Upper lobe of left lung (tissue), 6 donors: ENCODE results near the gene ARL4A. TPM values are rescaled to one million over a fixed set of nuclear protein-coding genes. Genes with fewer than 3 reads are reported as not detected.

Experiments used
- ATAC-seq, 2 donors: fragments of 200-7000 bp; cut with Tn5 transposase; one replicate each; pipeline ENCODE4 v1.9.1; 2022; ENCODE audit warnings: mild to moderate bottlenecking in 2 of 2, moderate library complexity in 2 of 2; ENCODE audit not compliant: low FRiP score in 2 of 2
- DNase-seq, 2 donors: peaks; one replicate each; pipeline ENCODE4 v3.0.0-alpha.2; 2019 to 2020
- H3K27ac ChIP-seq, 4 donors: fragments of 200-600 bp; sonication (generic); one replicate each; pipeline ENCODE4 v1.5.1; 2016 to 2019
- H3K27me3 ChIP-seq, 4 donors: fragments of 200-600 bp; sonication (generic); one replicate each; pipeline ENCODE4 v1.5.1; 2017 to 2019
- H3K36me3 ChIP-seq, 4 donors: fragments of 200-600 bp; sonication (generic); one replicate each; pipeline ENCODE4 v1.5.1; 2016 to 2019
- H3K4me1 ChIP-seq, 4 donors: fragments of 200-600 bp; sonication (generic); one replicate each; pipeline ENCODE4 v1.5.1; 2018 to 2019
- H3K4me3 ChIP-seq, 4 donors: fragments of 200-600 bp; sonication (generic); one replicate each; pipeline ENCODE4 v1.5.1; 2017 to 2019; ENCODE audit warnings: mild to moderate bottlenecking in 2 of 4, moderate library complexity in 1 of 4
- H3K9me3 ChIP-seq, 4 donors: fragments of 200-600 bp; sonication (generic); one replicate each; pipeline ENCODE4 v1.5.1; 2018 to 2019
- CTCF ChIP-seq, 6 experiments: fragments of 450-650 bp in 4 of 6; fragments of 200-600 bp in 2 of 6; sonication (generic) in 2 of 6; IDR thresholded peaks; one replicate each; pipeline ENCODE4 v1.5.1; 2016 to 2019; ENCODE audit warnings: antibody characterized with exemption in 6 of 6
- EP300 ChIP-seq, 4 donors: sonication (generic); formaldehyde crosslinking; IDR thresholded peaks; one replicate each; pipeline ENCODE4 v1.5.1; 2017; ENCODE audit warnings: antibody characterized with exemption in 4 of 4, control low read depth in 2 of 4
- POLR2A ChIP-seq, 4 donors: fragments of 450-650 bp; IDR thresholded peaks; one replicate each; pipeline ENCODE4 v1.5.1; 2016 to 2017; ENCODE audit warnings: antibody characterized with exemption in 4 of 4, mild to moderate bottlenecking in 2 of 4
- POLR2AphosphoS5 ChIP-seq, 2 donors: sonication (generic); formaldehyde crosslinking; IDR thresholded peaks; one replicate each; pipeline ENCODE4 v1.5.1; 2017; ENCODE audit warnings: antibody characterized with exemption in 2 of 2
- WGBS, 2 donors: methylation state at CpG; one replicate each; pipeline ENCODE4 v1.1.5; 2017 to 2018; 5-methylcytosine and 5-hydroxymethylcytosine counted together
- total RNA-seq, 6 donors: library from RNA; depleted of rRNA in 4 of 6; stranded (reverse); fragments of >200 nt in 4 of 6; gene quantifications; one replicate each; pipeline versions ENCODE4 v1.1.0 to v1.2.1, GENCODE V29; 2016 to 2021
- donor health status: DM: no; HTN: no; CAD: no; lungs with moderate emphysema.
- donor health status: DM: no; HTN: yes; CAD: no; lungs with severe emphysema.

The ARL4A gene
- total RNA-seq, 6 donors from 2014 or later, result 5.9 to 47.5 (median 30.5) TPM

- DNase-seq, result no peak
- Histone ChIP-seq H3K27me3 (no peaks in the 10 kb centered on the region), H3K4me3 (no peak overlapping the region), H3K27ac (no peak overlapping the region), H3K36me3 (no peaks in the 10 kb centered on the region), H3K4me1 (peaks cover 8 to 20% (median 11%) of the 10 kb centered on the region in 4 donors), H3K9me3 (no peaks in the 10 kb centered on the region)
- 64 to 65% methylated on average over 2 of the region's 2 CpGs for WGBS, 2 donors
- TF ChIP-seq EP300 (IDR thresholded peaks at IDR 0.05) (no peak), POLR2AphosphoS5 (IDR thresholded peaks at IDR 0.05) (no peak), POLR2A (IDR thresholded peaks at IDR 0.05) (no peak), CTCF (IDR thresholded peaks at IDR 0.05) (no peak)
- ATAC-seq, result no peak
Measured at GRCh38 chr7:12730523-12730922, 43.1 kb downstream of the ARL4A start.

- no peak for DNase-seq
- Histone ChIP-seq H3K9me3 (no peaks in the 10 kb centered on the region), H3K4me1 (peaks cover 8 to 20% (median 11%) of the 10 kb centered on the region in 4 donors), H3K4me3 (no peak overlapping the region), H3K27me3 (no peaks in the 10 kb centered on the region), H3K27ac (no peak overlapping the region), H3K36me3 (no peaks in the 10 kb centered on the region)
- no peak for ATAC-seq
- 88 to 100% methylated on average over 1 of the region's 1 CpG for WGBS, 2 donors
- TF ChIP-seq CTCF (IDR thresholded peaks at IDR 0.05) (no peak), POLR2A (IDR thresholded peaks at IDR 0.05) (no peak), POLR2AphosphoS5 (IDR thresholded peaks at IDR 0.05) (no peak), EP300 (IDR thresholded peaks at IDR 0.05) (no peak)
Measured at GRCh38 chr7:12731214-12731656, 43.8 kb downstream of the ARL4A start.

GRCh38 chr7:12731775-12732174 lies 44.3 kb downstream of the ARL4A start:
- Histone ChIP-seq H3K27me3 (no peaks in the 10 kb centered on the region), H3K4me3 (no peak overlapping the region), H3K27ac (no peak overlapping the region), H3K36me3 (no peaks in the 10 kb centered on the region), H3K4me1 (peaks cover 8 to 20% (median 11%) of the 10 kb centered on the region in 4 donors), H3K9me3 (no peaks in the 10 kb centered on the region)
- WGBS, 2 donors, result 89 to 91% methylated on average over 2 of the region's 2 CpGs
- TF ChIP-seq EP300 (IDR thresholded peaks at IDR 0.05) (no peak), POLR2A (IDR thresholded peaks at IDR 0.05) (no peak), POLR2AphosphoS5 (IDR thresholded peaks at IDR 0.05) (no peak), CTCF (IDR thresholded peaks at IDR 0.05) (no peak)
- no peak for DNase-seq
- ATAC-seq, result no peak

- Histone ChIP-seq H3K4me1 (peaks cover 8 to 20% (median 11%) of the 10 kb centered on the region in 4 donors), H3K27ac (no peak overlapping the region), H3K9me3 (no peaks in the 10 kb centered on the region), H3K36me3 (no peaks in the 10 kb centered on the region), H3K27me3 (no peaks in the 10 kb centered on the region), H3K4me3 (no peak overlapping the region)
- DNase-seq (no peak), ATAC-seq (no peak)
- 90 to 93% methylated on average over 1 of the region's 1 CpG for WGBS, 2 donors
- TF ChIP-seq POLR2A (IDR thresholded peaks at IDR 0.05), result no peak
- no peak for TF ChIP-seq EP300 (IDR thresholded peaks at IDR 0.05)
- no peak for TF ChIP-seq POLR2AphosphoS5 (IDR thresholded peaks at IDR 0.05)
- TF ChIP-seq CTCF (IDR thresholded peaks at IDR 0.05), result no peak
Measured at GRCh38 chr7:12732428-12732827, 45.0 kb downstream of the ARL4A start.

- Histone ChIP-seq H3K4me3 (no peak overlapping the region), H3K36me3 (no peaks in the 10 kb centered on the region), H3K9me3 (no peaks in the 10 kb centered on the region), H3K27ac (no peak overlapping the region), H3K27me3 (no peaks in the 10 kb centered on the region), H3K4me1 (peaks cover 0 to 8% (median 6%) of the 10 kb centered on the region in 4 donors)
- no peak for DNase-seq
- ATAC-seq, result no peak
- WGBS, 2 donors, result 79 to 92% methylated on average over 3 of the region's 3 CpGs
- TF ChIP-seq CTCF (IDR thresholded peaks at IDR 0.05) (no peak), POLR2A (IDR thresholded peaks at IDR 0.05) (no peak), EP300 (IDR thresholded peaks at IDR 0.05) (no peak), POLR2AphosphoS5 (IDR thresholded peaks at IDR 0.05) (no peak)
Measured at GRCh38 chr7:12735923-12736322, 48.5 kb downstream of the ARL4A start.
